ENCODE measurements around the gene GAB1.

Gene GAB1

GRCh38 chr4:143400082-143400481 lies 63.4 kb downstream of the GAB1 start:
- no peak for DNase-seq
- Mint-ChIP-seq H3K36me3 (ENCODE audit: low read depth) (peaks cover 5% of the 10 kb centered on the region), H3K4me3 (no peak overlapping the region), H3K4me1 (peaks cover 22% of the 10 kb centered on the region), H3K27me3 (ENCODE audit: low read depth, poor library complexity) (no peaks in the 10 kb centered on the region), H3K27ac (no peak overlapping the region), H3K9me3 (no peaks in the 10 kb centered on the region)
- TF ChIP-seq, protein P1, sequence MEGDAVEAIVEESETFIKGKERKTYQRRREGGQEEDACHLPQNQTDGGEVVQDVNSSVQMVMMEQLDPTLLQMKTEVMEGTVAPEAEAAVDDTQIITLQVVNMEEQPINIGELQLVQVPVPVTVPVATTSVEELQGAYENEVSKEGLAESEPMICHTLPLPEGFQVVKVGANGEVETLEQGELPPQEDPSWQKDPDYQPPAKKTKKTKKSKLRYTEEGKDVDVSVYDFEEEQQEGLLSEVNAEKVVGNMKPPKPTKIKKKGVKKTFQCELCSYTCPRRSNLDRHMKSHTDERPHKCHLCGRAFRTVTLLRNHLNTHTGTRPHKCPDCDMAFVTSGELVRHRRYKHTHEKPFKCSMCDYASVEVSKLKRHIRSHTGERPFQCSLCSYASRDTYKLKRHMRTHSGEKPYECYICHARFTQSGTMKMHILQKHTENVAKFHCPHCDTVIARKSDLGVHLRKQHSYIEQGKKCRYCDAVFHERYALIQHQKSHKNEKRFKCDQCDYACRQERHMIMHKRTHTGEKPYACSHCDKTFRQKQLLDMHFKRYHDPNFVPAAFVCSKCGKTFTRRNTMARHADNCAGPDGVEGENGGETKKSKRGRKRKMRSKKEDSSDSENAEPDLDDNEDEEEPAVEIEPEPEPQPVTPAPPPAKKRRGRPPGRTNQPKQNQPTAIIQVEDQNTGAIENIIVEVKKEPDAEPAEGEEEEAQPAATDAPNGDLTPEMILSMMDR (IDR thresholded peaks at IDR 0.05): no peak

DNA sequence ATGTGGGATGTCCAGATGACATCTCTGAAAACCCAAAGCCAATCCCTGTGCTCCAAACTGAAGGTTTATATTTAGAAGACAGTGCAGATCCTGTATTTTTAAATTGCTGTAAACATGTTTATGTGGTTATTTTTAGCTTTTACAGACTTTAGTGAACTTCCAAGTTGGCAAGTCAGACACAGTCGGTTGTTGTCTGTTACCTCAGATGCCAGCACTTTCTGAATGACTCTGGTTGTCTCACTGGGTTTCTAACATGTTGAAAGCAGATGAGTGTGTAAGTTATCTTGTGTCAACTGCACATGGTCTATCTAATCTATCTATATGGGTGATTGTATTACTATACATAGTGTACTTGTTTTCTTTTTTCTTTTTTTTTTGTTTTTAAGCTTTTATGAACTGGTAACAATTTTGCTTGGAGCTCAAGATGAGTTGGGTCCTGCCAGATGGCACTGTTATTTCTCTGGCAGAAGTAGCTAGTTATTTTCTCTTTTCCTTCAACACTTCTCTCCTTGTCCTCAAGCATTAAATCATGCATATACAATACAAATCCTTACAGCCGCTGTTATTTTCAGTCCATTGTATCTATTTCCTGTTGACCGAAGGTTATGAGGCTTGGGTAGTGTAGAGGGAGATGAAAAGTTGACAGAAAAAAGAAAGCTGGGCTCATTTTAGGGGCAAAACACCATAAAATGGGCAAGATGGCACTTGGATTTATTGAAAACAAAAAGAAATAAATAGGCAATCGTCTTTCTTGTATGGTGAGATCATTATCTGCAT lies 66.3 kb downstream of the GAB1 start:
- TF ChIP-seq, protein P1 (IDR thresholded peaks at IDR 0.05): no peak
- no peak overlapping the region for H3K27ac Mint-ChIP-seq
- H3K9me3 Mint-ChIP-seq: no peaks in the 10 kb centered on the region
- no peaks in the 10 kb centered on the region for H3K36me3 Mint-ChIP-seq (ENCODE audit: low read depth)
- no peak overlapping the region for H3K4me3 Mint-ChIP-seq
- H3K27me3 Mint-ChIP-seq (ENCODE audit: low read depth, poor library complexity): no peaks in the 10 kb centered on the region
- DNase-seq: no peak
- H3K4me1 Mint-ChIP-seq: peaks cover 24% of the 10 kb centered on the region

- Mint-ChIP-seq H3K27me3 (ENCODE audit: low read depth, poor library complexity) (no peaks in the 10 kb centered on the region), H3K27ac (no peak overlapping the region), H3K9me3 (no peaks in the 10 kb centered on the region)
These were observed 66.8 kb downstream of the GAB1 start for GRCh38 chr4:143403553-143403820.

GRCh38 chr4:143404555-143404954 lies 67.9 kb downstream of the GAB1 start:
- DNase-seq: no peak
- H3K9me3 Mint-ChIP-seq: no peaks in the 10 kb centered on the region
- no peaks in the 10 kb centered on the region for H3K36me3 Mint-ChIP-seq (ENCODE audit: low read depth)
- H3K4me3 Mint-ChIP-seq: no peak overlapping the region
- peaks cover 33% of the 10 kb centered on the region for H3K4me1 Mint-ChIP-seq
- peaks cover 3% of the 10 kb centered on the region for H3K27me3 Mint-ChIP-seq (ENCODE audit: low read depth, poor library complexity)
- H3K27ac Mint-ChIP-seq: no peak overlapping the region
- TF ChIP-seq, protein P1 (IDR thresholded peaks at IDR 0.05): no peak

More at GRCh38 chr4:143403553-143403820, 66.8 kb downstream of the GAB1 start:
- peaks cover 27% of the 10 kb centered on the region for H3K4me1 Mint-ChIP-seq
- no peak overlapping the region for H3K4me3 Mint-ChIP-seq
- DNase-seq: no peak
- H3K36me3 Mint-ChIP-seq (ENCODE audit: low read depth): no peaks in the 10 kb centered on the region
- TF ChIP-seq, protein P1 (IDR thresholded peaks at IDR 0.05): no peak

DNA sequence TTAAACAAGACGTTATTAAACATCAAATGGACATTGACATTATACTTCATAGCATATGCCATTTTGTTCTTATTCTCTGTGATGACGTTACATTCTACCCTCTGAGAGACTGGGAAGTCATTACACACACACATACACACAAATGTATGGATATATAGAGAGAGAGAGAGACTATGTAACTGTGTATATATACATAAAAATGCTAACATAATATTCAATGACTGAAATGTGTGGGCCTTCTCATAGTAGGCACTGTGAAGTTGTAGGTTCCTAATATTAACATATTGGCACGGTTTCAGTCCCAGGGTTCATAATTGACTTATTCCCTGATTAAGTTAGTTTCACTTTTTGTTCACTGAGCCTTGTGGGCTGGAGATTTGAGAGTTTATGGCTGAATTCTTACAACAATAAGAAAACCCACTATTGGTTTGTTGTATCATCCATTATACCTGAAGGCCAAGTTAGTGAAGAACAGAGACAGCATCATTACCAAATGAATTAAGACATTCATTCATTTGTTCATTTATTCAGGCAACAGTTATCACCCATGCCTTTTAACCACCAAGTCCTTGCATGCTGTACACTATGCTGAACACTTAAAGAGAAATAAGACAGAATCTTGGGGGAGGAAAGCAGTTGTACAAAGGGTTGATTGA lies 68.5 kb downstream of the GAB1 start:
- H3K27me3 Mint-ChIP-seq (ENCODE audit: low read depth, poor library complexity): peaks cover 3% of the 10 kb centered on the region
- no peaks in the 10 kb centered on the region for H3K36me3 Mint-ChIP-seq (ENCODE audit: low read depth)
- H3K4me3 Mint-ChIP-seq: no peak overlapping the region
- H3K9me3 Mint-ChIP-seq: no peaks in the 10 kb centered on the region
- TF ChIP-seq, protein P1 (IDR thresholded peaks at IDR 0.05): no peak
- H3K27ac Mint-ChIP-seq: no peak overlapping the region
- H3K4me1 Mint-ChIP-seq: peaks cover 40% of the 10 kb centered on the region
- DNase-seq: no peak

DNA sequence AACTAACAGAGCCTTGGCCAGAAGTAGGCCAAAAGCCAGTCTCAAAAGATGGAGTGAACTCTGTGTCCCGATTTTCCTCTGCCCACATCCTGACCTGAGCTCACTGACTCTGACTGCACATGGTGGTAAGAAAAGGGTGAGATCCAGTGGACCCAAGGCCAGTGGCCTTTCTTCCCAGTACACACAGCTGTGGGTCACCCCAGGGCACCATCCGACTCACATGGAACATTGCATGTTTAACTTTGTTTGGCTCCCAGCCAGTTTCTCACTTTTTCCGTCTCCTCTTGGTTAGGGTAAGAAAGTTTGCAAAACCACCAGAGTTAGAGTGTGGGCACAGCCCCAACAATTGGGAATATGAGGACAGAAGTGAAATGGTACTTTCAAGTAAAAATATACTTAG lies 69.8 kb downstream of the GAB1 start:
- Mint-ChIP-seq H3K9me3 (no peaks in the 10 kb centered on the region), H3K4me3 (no peak overlapping the region), H3K27me3 (ENCODE audit: low read depth, poor library complexity) (peaks cover 3% of the 10 kb centered on the region), H3K27ac (no peak overlapping the region), H3K4me1 (peaks cover 46% of the 10 kb centered on the region), H3K36me3 (ENCODE audit: low read depth) (no peaks in the 10 kb centered on the region)
- TF ChIP-seq, protein P1 (IDR thresholded peaks at IDR 0.05): no peak
- no peak for DNase-seq

All from nephron progenitor cell (in vitro differentiated cells).